Fibroblast of lung (primary cell): ENCODE results near the gene USP7. TPM values are rescaled to one million over a fixed set of nuclear protein-coding genes. Genes with fewer than 3 reads are reported as not detected.

Experiments
- DNase-seq, 2 donors: peaks; one replicate each; pipeline versions ENCODE4 v3.0.0 to v3.0.0-alpha.2; 2010; ENCODE audit warnings: low read depth in 2 of 2
- H2AFZ ChIP-seq: 2 replicates; pipeline ENCODE4 v1.5.1; 2012; ENCODE audit warnings: low read length, control low read depth, inconsistent platforms
- H3K27ac ChIP-seq: 2 replicates; pipeline ENCODE4 v1.5.1; 2011; ENCODE audit warnings: low read length, control low read depth; ENCODE audit not compliant: insufficient read depth
- H3K27me3 ChIP-seq: 2 replicates; pipeline ENCODE4 v1.5.1; 2011; ENCODE audit warnings: mild to moderate bottlenecking, low read length; ENCODE audit not compliant: control insufficient read depth, insufficient read depth
- H3K36me3 ChIP-seq: 2 replicates; pipeline ENCODE4 v1.5.1; 2011; ENCODE audit warnings: low read length; ENCODE audit not compliant: control insufficient read depth, insufficient read depth
- H3K4me1 ChIP-seq: 2 replicates; pipeline ENCODE4 v1.5.1; 2011; ENCODE audit warnings: low read length; ENCODE audit not compliant: control insufficient read depth, insufficient read depth; ENCODE audit errors: extremely low read depth
- H3K4me2 ChIP-seq: 2 replicates; pipeline ENCODE4 v1.5.1; 2011; ENCODE audit warnings: low read length, control low read depth; ENCODE audit not compliant: insufficient read depth; ENCODE audit errors: extremely low read depth
- H3K4me3 ChIP-seq, 4 experiments: fragments of 200-600 bp in 1 of 4; sonication (generic) in 1 of 4; replicated peaks in 1 of 4; 2 replicates each; pipeline ENCODE4 v1.5.1; 2011 to 2016; ENCODE audit warnings: low read length in 4 of 4, low read depth in 3 of 4, mild to moderate bottlenecking in 3 of 4, control low read depth in 2 of 4, inconsistent platforms in 1 of 4, mixed read lengths in 1 of 4; ENCODE audit not compliant: insufficient read depth in 1 of 4; ENCODE audit errors: control extremely low read depth in 1 of 4
- H3K79me2 ChIP-seq: 2 replicates; pipeline ENCODE4 v1.5.1; 2012; ENCODE audit warnings: mild to moderate bottlenecking, low read length, inconsistent platforms; ENCODE audit not compliant: control insufficient read depth, insufficient read depth
- H3K9ac ChIP-seq: 2 replicates; pipeline ENCODE4 v1.5.1; 2011; ENCODE audit warnings: mild to moderate bottlenecking, low read length, control low read depth; ENCODE audit not compliant: insufficient read depth
- H3K9me3 ChIP-seq: 2 replicates; pipeline ENCODE4 v1.5.1; 2012; ENCODE audit warnings: low read depth, low read length; ENCODE audit not compliant: control insufficient read depth, insufficient read depth
- H4K20me1 ChIP-seq: 2 replicates; pipeline ENCODE4 v1.5.1; 2011; ENCODE audit warnings: low read length; ENCODE audit not compliant: control insufficient read depth, insufficient read depth; ENCODE audit errors: extremely low read depth
- EZH2 ChIP-seq: IDR thresholded peaks from 2 replicates; pipeline ENCODE4 v1.5.1; 2012; ENCODE audit warnings: low read length, control low read depth, mild to moderate bottlenecking; ENCODE audit errors: missing control alignments
- polyA plus RNA-seq, 2 donors: library from polyadenylated mRNA; depleted of rRNA in 1 of 2; stranded (reverse) in 1 of 2; unstranded in 1 of 2; fragments of >200 nt; gene quantifications; 2 replicates each; pipeline ENCODE4 v1.2.1, GENCODE V29; 2011 to 2012; ENCODE audit warnings: missing spikeins in 1 of 2
- total RNA-seq: library from RNA; depleted of rRNA; stranded (reverse); fragments of >200 nt; gene quantifications from 2 replicates; pipeline ENCODE4 v1.2.1, GENCODE V29; 2014
- TF ChIP-seq, protein P1 (sequence below), 2 donors: IDR thresholded peaks in 1 of 2; conservative IDR thresholded peaks in 1 of 2; 1 replicate in 1 of 2; 2 replicates in 1 of 2; pipeline ENCODE4 v1.5.1; 2011 to 2012; ENCODE audit warnings: low read length in 2 of 2, control low read depth in 1 of 2, inconsistent platforms in 1 of 2, low read depth in 1 of 2, mild to moderate bottlenecking in 1 of 2

USP7 gene
- total and polyA plus RNA-seq, 2 donors (not counting 1 experiment from before 2014, with no cell fraction given), result 22.5 to 48.7 TPM

- Histone ChIP-seq H4K20me1 (no peaks in the 10 kb centered on the region), H3K4me1 (no peaks in the 10 kb centered on the region), H2AFZ (no peak overlapping the region), H3K79me2 (no peaks in the 10 kb centered on the region), H3K27ac (no peak overlapping the region), H3K27me3 (no peaks in the 10 kb centered on the region), H3K9me3 (no peaks in the 10 kb centered on the region), H3K9ac (no peak overlapping the region), H3K36me3 (no peaks in the 10 kb centered on the region), H3K4me2 (no peak overlapping the region), H3K4me3 (no peak overlapping the region)
- DNase-seq, result no peak
- TF ChIP-seq EZH2, result no peak
- TF ChIP-seq, protein P1, sequence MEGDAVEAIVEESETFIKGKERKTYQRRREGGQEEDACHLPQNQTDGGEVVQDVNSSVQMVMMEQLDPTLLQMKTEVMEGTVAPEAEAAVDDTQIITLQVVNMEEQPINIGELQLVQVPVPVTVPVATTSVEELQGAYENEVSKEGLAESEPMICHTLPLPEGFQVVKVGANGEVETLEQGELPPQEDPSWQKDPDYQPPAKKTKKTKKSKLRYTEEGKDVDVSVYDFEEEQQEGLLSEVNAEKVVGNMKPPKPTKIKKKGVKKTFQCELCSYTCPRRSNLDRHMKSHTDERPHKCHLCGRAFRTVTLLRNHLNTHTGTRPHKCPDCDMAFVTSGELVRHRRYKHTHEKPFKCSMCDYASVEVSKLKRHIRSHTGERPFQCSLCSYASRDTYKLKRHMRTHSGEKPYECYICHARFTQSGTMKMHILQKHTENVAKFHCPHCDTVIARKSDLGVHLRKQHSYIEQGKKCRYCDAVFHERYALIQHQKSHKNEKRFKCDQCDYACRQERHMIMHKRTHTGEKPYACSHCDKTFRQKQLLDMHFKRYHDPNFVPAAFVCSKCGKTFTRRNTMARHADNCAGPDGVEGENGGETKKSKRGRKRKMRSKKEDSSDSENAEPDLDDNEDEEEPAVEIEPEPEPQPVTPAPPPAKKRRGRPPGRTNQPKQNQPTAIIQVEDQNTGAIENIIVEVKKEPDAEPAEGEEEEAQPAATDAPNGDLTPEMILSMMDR (conservative IDR thresholded peaks at IDR 0.05 in 1 of 2, IDR thresholded peaks at IDR 0.05 in 1 of 2; ENCODE audit: low read depth in 1 of 2, low read length in 2 of 2), result no peak
Observed at GRCh38 chr16:8989099-8989878, 25.6 kb upstream of the USP7 start.

DNA sequence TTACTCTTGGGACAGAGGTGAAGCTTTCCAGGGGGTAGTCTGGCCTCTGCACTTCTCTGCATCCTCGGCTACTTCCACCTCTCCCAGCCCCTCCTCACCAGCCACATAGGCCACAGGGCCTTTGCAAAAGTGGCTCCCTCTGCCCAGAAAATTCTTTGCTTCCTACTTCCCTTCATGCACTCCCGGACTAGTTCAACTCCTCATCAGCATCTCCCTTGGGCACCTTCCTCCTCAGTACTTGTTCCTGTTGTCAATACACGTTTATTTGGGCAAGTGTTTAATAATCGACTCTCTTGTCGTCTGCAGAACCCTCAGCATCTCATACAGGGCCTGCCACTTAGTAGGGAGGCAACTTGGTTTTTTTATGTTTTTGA lies 23.1 kb upstream of the USP7 start:
- no peak for DNase-seq
- H3K4me3 ChIP-seq, result no peak overlapping the region
- no peaks in the 10 kb centered on the region for H4K20me1 ChIP-seq
- H3K27me3 ChIP-seq, result no peaks in the 10 kb centered on the region
- H3K36me3 ChIP-seq, result no peaks in the 10 kb centered on the region
- no peaks in the 10 kb centered on the region for H3K4me1 ChIP-seq
- H3K9ac ChIP-seq, result no peak overlapping the region
- H2AFZ ChIP-seq, result no peak overlapping the region
- H3K9me3 ChIP-seq, result no peaks in the 10 kb centered on the region
- H3K79me2 ChIP-seq, result no peaks in the 10 kb centered on the region
- TF ChIP-seq, protein P1 (conservative IDR thresholded peaks at IDR 0.05 in 1 of 2, IDR thresholded peaks at IDR 0.05 in 1 of 2; ENCODE audit: low read depth in 1 of 2, low read length in 2 of 2), result no peak
- TF ChIP-seq EZH2, result no peak
- no peak overlapping the region for H3K27ac ChIP-seq
- H3K4me2 ChIP-seq, result no peak overlapping the region

- Histone ChIP-seq H3K36me3 (no peaks in the 10 kb centered on the region), H3K27ac (no peak overlapping the region), H2AFZ (no peak overlapping the region), H3K9ac (no peak overlapping the region), H4K20me1 (no peaks in the 10 kb centered on the region), H3K79me2 (no peaks in the 10 kb centered on the region), H3K27me3 (no peaks in the 10 kb centered on the region), H3K4me1 (no peaks in the 10 kb centered on the region), H3K4me3 (no peak overlapping the region), H3K9me3 (no peaks in the 10 kb centered on the region), H3K4me2 (no peak overlapping the region)
- TF ChIP-seq, protein P1 (conservative IDR thresholded peaks at IDR 0.05 in 1 of 2, IDR thresholded peaks at IDR 0.05 in 1 of 2; ENCODE audit: low read depth in 1 of 2, low read length in 2 of 2), result no peak
- DNase-seq, result no peak
Observed at GRCh38 chr16:8986111-8986510, 22.4 kb upstream of the USP7 start.
